Measurements from ENCODE around the gene MTG2. TPM values are rescaled to one million over a fixed set of nuclear protein-coding genes. Genes with fewer than 3 reads are reported as not detected.

Gene MTG2
- total and polyA plus RNA-seq, 2 experiments from 2014 or later, result 11.3 to 11.7 TPM

DNA sequence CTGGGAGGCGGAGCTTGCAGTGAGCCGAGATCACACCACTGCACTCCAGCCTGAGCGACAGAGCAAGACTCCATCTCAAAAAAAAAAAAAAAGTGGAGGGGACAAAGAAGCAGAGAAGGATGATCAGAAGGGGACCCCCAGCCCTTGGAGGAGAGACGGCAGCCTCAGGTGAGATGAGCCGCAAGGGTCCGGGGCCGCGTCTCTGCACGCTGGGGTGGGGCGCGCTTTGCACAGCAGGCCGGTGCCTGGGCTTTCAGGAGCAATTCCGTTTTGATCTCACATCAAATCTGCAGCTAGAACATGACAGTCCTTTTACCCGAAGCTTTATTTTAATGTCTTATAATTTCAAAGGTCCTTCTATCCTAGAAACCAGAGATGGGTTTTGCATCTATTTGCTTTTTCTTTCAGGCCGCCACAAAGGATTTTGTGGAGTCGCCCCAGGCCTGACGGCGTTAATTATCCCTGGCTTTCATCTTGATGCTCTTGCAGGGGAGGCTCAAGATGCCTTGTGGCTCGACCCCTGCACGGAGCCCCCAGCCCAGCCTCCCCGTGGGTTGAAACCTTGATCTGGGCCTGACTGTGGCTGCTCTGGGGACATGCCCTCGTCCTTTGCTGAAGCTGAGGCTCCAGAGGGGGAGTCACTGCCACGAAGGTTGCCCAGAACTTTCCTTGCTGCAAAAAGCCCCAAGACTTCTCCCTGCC is 20.0 kb downstream of the MTG2 start:
- Histone ChIP-seq H3K4me1 (ENCODE audit: insufficient read depth) (no peaks in the 10 kb centered on the region), H2AFZ (no peak overlapping the region), H3F3A (replicated peaks; ENCODE audit: low read depth) (no peaks in the 10 kb centered on the region), H3K9me2 (ENCODE audit: insufficient read depth) (no peaks in the 10 kb centered on the region), H3K27me3 (ENCODE audit: insufficient read depth) (no peaks in the 10 kb centered on the region), H4K20me1 (replicated peaks; ENCODE audit: insufficient read depth) (no peaks in the 10 kb centered on the region), H3K4me2 (no peak overlapping the region), H3K27ac (ENCODE audit: low read depth) (no peak overlapping the region), H3K36me3 (ENCODE audit: insufficient read depth) (no peaks in the 10 kb centered on the region; the same call in 1 of the 2 replicates), H3K79me2 (replicated peaks; ENCODE audit: insufficient read depth) (no peaks in the 10 kb centered on the region), H3K4me3 (no peak overlapping the region)
- H3K4me3 Mint-ChIP-seq, result no peak overlapping the region
- peaks cover 6% of the 10 kb centered on the region for H3K27me3 Mint-ChIP-seq (ENCODE audit: insufficient read depth, low read depth, poor library complexity)
- DNase-seq (ENCODE audit: low spot score) (no peak), ATAC-seq (no peak)
- H3K4me1 Mint-ChIP-seq, result peaks cover 2% of the 10 kb centered on the region; the same call in 1 of the 3 replicates
- no peaks in the 10 kb centered on the region for H3K9me3 Mint-ChIP-seq
- no peak overlapping the region for H3K27ac Mint-ChIP-seq
- H3K36me3 Mint-ChIP-seq (ENCODE audit: low read depth), result peaks cover 43% of the 10 kb centered on the region
- TF ChIP-seq, protein P1, sequence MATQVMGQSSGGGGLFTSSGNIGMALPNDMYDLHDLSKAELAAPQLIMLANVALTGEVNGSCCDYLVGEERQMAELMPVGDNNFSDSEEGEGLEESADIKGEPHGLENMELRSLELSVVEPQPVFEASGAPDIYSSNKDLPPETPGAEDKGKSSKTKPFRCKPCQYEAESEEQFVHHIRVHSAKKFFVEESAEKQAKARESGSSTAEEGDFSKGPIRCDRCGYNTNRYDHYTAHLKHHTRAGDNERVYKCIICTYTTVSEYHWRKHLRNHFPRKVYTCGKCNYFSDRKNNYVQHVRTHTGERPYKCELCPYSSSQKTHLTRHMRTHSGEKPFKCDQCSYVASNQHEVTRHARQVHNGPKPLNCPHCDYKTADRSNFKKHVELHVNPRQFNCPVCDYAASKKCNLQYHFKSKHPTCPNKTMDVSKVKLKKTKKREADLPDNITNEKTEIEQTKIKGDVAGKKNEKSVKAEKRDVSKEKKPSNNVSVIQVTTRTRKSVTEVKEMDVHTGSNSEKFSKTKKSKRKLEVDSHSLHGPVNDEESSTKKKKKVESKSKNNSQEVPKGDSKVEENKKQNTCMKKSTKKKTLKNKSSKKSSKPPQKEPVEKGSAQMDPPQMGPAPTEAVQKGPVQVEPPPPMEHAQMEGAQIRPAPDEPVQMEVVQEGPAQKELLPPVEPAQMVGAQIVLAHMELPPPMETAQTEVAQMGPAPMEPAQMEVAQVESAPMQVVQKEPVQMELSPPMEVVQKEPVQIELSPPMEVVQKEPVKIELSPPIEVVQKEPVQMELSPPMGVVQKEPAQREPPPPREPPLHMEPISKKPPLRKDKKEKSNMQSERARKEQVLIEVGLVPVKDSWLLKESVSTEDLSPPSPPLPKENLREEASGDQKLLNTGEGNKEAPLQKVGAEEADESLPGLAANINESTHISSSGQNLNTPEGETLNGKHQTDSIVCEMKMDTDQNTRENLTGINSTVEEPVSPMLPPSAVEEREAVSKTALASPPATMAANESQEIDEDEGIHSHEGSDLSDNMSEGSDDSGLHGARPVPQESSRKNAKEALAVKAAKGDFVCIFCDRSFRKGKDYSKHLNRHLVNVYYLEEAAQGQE (IDR thresholded peaks at IDR 0.05; ENCODE audit: unreplicated experiment), result no peak
- TF ChIP-seq, protein P2, sequence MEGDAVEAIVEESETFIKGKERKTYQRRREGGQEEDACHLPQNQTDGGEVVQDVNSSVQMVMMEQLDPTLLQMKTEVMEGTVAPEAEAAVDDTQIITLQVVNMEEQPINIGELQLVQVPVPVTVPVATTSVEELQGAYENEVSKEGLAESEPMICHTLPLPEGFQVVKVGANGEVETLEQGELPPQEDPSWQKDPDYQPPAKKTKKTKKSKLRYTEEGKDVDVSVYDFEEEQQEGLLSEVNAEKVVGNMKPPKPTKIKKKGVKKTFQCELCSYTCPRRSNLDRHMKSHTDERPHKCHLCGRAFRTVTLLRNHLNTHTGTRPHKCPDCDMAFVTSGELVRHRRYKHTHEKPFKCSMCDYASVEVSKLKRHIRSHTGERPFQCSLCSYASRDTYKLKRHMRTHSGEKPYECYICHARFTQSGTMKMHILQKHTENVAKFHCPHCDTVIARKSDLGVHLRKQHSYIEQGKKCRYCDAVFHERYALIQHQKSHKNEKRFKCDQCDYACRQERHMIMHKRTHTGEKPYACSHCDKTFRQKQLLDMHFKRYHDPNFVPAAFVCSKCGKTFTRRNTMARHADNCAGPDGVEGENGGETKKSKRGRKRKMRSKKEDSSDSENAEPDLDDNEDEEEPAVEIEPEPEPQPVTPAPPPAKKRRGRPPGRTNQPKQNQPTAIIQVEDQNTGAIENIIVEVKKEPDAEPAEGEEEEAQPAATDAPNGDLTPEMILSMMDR (conservative IDR thresholded peaks at IDR 0.05; ENCODE audit: low read depth in 2 of 2), result no peak
- TF ChIP-seq, protein P3, sequence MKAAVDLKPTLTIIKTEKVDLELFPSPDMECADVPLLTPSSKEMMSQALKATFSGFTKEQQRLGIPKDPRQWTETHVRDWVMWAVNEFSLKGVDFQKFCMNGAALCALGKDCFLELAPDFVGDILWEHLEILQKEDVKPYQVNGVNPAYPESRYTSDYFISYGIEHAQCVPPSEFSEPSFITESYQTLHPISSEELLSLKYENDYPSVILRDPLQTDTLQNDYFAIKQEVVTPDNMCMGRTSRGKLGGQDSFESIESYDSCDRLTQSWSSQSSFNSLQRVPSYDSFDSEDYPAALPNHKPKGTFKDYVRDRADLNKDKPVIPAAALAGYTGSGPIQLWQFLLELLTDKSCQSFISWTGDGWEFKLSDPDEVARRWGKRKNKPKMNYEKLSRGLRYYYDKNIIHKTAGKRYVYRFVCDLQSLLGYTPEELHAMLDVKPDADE (IDR thresholded peaks at IDR 0.05), result no peak
- TF ChIP-seq JUNB (IDR thresholded peaks at IDR 0.05; ENCODE audit: unreplicated experiment), result no peak
- no peak for TF ChIP-seq EZH2 (IDR thresholded peaks at IDR 0.05; ENCODE audit: low read depth, unreplicated experiment)
- TF ChIP-seq EZH2phosphoT487 (IDR thresholded peaks at IDR 0.05; ENCODE audit: unreplicated experiment), result no peak

DNA sequence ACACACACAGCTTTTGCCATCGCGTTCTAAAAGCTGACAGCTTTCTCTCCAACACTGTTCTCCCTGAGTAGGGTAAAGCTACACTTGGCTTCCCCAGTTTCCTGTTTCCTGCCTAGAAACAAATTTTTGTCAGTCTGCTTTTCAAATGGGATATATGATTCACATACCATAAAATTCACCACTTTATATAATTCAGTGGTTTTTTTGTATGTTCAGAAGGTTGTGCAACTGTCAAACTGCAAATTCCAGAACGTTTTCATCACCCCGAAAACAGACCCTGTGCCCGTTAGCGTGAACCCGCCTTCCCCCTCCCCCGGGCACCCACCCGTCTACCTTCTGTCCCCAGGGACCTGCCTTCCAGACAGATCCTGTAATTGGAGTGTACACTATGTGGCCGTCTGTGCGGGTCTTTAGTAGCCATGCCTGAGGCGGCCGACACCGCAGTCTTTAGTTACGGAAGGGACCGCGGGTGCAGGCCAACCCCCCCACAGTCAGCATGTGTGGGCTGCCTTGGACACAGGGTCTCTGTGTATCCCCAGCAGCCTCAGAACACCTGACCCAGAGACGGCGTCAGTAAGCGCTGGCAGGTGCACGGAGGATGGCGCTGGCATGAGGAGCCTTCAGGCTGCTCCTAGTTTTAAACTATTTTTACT is 20.7 kb downstream of the MTG2 start:
- peaks cover 42% of the 10 kb centered on the region for H3K36me3 Mint-ChIP-seq (ENCODE audit: low read depth)
- H3K27ac Mint-ChIP-seq, result no peak overlapping the region
- H3K4me1 Mint-ChIP-seq, result peaks cover 2% of the 10 kb centered on the region; the same call in 1 of the 3 replicates
- Histone ChIP-seq H2AFZ (no peak overlapping the region), H3K79me2 (replicated peaks; ENCODE audit: insufficient read depth) (no peaks in the 10 kb centered on the region), H3K4me2 (no peak overlapping the region), H3F3A (replicated peaks; ENCODE audit: low read depth) (no peaks in the 10 kb centered on the region), H3K27me3 (ENCODE audit: insufficient read depth) (no peaks in the 10 kb centered on the region), H4K20me1 (replicated peaks; ENCODE audit: insufficient read depth) (no peaks in the 10 kb centered on the region), H3K4me1 (ENCODE audit: insufficient read depth) (no peaks in the 10 kb centered on the region), H3K4me3 (no peak overlapping the region), H3K9me2 (ENCODE audit: insufficient read depth) (no peaks in the 10 kb centered on the region), H3K27ac (ENCODE audit: low read depth) (no peak overlapping the region), H3K36me3 (ENCODE audit: insufficient read depth) (no peaks in the 10 kb centered on the region; the same call in 1 of the 2 replicates)
- peaks cover 6% of the 10 kb centered on the region for H3K27me3 Mint-ChIP-seq (ENCODE audit: insufficient read depth, low read depth, poor library complexity)
- ATAC-seq (no peak), DNase-seq (ENCODE audit: low spot score) (no peak)
- no peak overlapping the region for H3K4me3 Mint-ChIP-seq
- H3K9me3 Mint-ChIP-seq, result no peaks in the 10 kb centered on the region
- TF ChIP-seq NANOG (IDR thresholded peaks at IDR 0.05; ENCODE audit: borderline replicate concordance) (no peak), STAT1 (IDR thresholded peaks at IDR 0.05; ENCODE audit: unreplicated experiment) (no peak), POLR2AphosphoS5 (IDR thresholded peaks at IDR 0.05; ENCODE audit: low read depth) (no peak), CREB1 (CRISPR knock-in tag; IDR thresholded peaks at IDR 0.05; ENCODE audit: low read depth) (no peak)
- TF ChIP-seq, protein P2 (conservative IDR thresholded peaks at IDR 0.05; ENCODE audit: low read depth in 2 of 2), result no peak
- TF ChIP-seq, protein P3 (IDR thresholded peaks at IDR 0.05), result no peak

All from GM23338 (cell line).